K562 (cell line): ENCODE data around the gene C2orf72. TPM values are rescaled to one million over a fixed set of nuclear protein-coding genes. Genes with fewer than 3 reads are reported as not detected.
A peak's percentile ranks its signal among the peaks of the same experiment; 100 is the strongest.

Source experiments
- ATAC-seq: fragments of 200-7000 bp; cut with Tn5 transposase; 3 replicates; pipeline ENCODE4 v1.9.1; 2020; ENCODE audit warnings: moderate library complexity
- BruUV-seq: library from RNA; stranded (reverse); fragments of 400-500 nt; replicated peaks from 2 replicates; lab custom pipeline; 2021; lab: Mats Ljungman, UMichigan
- CTCF ChIA-PET: fragments of 300-600 bp; formaldehyde crosslinking; extraction: SDS; loops from one replicate; lab custom pipeline; 2021; ENCODE audit warnings: low intra/inter-chr PET ratio; lab: Yijun Ruan, JAX
- POLR2A ChIA-PET: fragments of 300-600, 350-650 bp; sonication (Branson Sonifier 250); formaldehyde crosslinking; extraction: SDS; loops from one replicate; lab custom pipeline; 2021; ENCODE audit warnings: antibody characterized with exemption, inconsistent platforms; lab: Yijun Ruan, JAX
- DNase-seq, 4 experiments: peaks; one replicate each; pipeline versions ENCODE4 v3.0.0 to v3.0.0-alpha.2; 2011 to 2018; ENCODE audit warnings: low spot score in 3 of 4, mixed read lengths in 3 of 4; ENCODE audit errors: extremely low read depth in 1 of 4
- FAIRE-seq: peaks from 2 replicates; lab custom pipeline; 2011; peaks lifted over from hg19 to GRCh38; lab: Jason Lieb, UNC
- H2AFZ ChIP-seq: 2 replicates; pipeline ENCODE4 v1.6.0; 2011; ENCODE audit warnings: low read depth, low read length, control low read depth, inconsistent platforms
- H3K27ac ChIP-seq: fragments of 200-600 bp; 3 replicates; pipeline ENCODE4 v1.8.0; 2011; ENCODE audit warnings: low read depth, mild to moderate bottlenecking, control low read depth, inconsistent platforms, low read length, moderate library complexity, mixed read lengths; ENCODE audit errors: extremely low read depth
- H3K27me3 ChIP-seq, 2 experiments: fragments of 300-600 bp in 1 of 2; 2 replicates in 1 of 2; 3 replicates in 1 of 2; pipeline versions ENCODE4 v1.6.0 to v1.8.0; 2011; ENCODE audit warnings: inconsistent platforms in 2 of 2, low read length in 2 of 2, mild to moderate bottlenecking in 1 of 2, mixed read lengths in 1 of 2, moderate library complexity in 1 of 2; ENCODE audit not compliant: control insufficient read depth in 2 of 2, insufficient read depth in 2 of 2
- H3K36me3 ChIP-seq: fragments of 300-600 bp; 3 replicates; pipeline ENCODE4 v1.8.0; 2011; ENCODE audit warnings: mild to moderate bottlenecking, low read length, inconsistent platforms; ENCODE audit not compliant: control insufficient read depth, insufficient read depth
- H3K4me1 ChIP-seq, 2 experiments: fragments of 200-600 bp in 1 of 2; replicated peaks in 1 of 2; 2 replicates in 1 of 2; 3 replicates in 1 of 2; pipeline versions ENCODE4 v1.5.1 to v1.8.0; 2011; ENCODE audit warnings: inconsistent platforms in 2 of 2, low read length in 2 of 2, mild to moderate bottlenecking in 1 of 2, mixed read lengths in 1 of 2, moderate library complexity in 1 of 2; ENCODE audit not compliant: control insufficient read depth in 2 of 2, insufficient read depth in 2 of 2
- H3K4me2 ChIP-seq: 2 replicates; pipeline ENCODE4 v1.6.1; 2011; ENCODE audit warnings: low read length, control low read depth, inconsistent platforms, mixed read lengths; ENCODE audit not compliant: insufficient read depth
- H3K4me3 ChIP-seq: fragments of 200-600 bp; sonication (generic), shearing (Covaris generic); 2 replicates; pipeline ENCODE4 v1.5.1; 2016; ENCODE audit warnings: control low read depth, inconsistent platforms
- H3K79me2 ChIP-seq: fragments of 200-600 bp; 3 replicates; pipeline ENCODE4 v1.8.0; 2011; ENCODE audit warnings: low read length, inconsistent platforms; ENCODE audit not compliant: control insufficient read depth, insufficient read depth
- H3K9ac ChIP-seq, 2 experiments: 2 replicates each; pipeline versions ENCODE4 v1.6.0 to v1.6.1; 2011; ENCODE audit warnings: low read depth in 2 of 2, low read length in 2 of 2, control low read depth in 1 of 2, inconsistent platforms in 1 of 2, mild to moderate bottlenecking in 1 of 2, mixed read lengths in 1 of 2; ENCODE audit not compliant: insufficient read depth in 1 of 2
- H3K9me1 ChIP-seq: one replicate; pipeline ENCODE4 v1.6.0; 2011; ENCODE audit warnings: inconsistent platforms, mild to moderate bottlenecking, low read length, moderate library complexity; ENCODE audit not compliant: control insufficient read depth, insufficient read depth
- H3K9me3 ChIP-seq: replicated peaks from 2 replicates; pipeline ENCODE4 v1.5.1; 2011; ENCODE audit warnings: low read depth, low read length, inconsistent platforms; ENCODE audit not compliant: control insufficient read depth, insufficient read depth
- H4K20me1 ChIP-seq: replicated peaks from 2 replicates; pipeline ENCODE4 v1.6.1; 2011; ENCODE audit warnings: low read length, inconsistent platforms, mixed read lengths; ENCODE audit not compliant: control insufficient read depth, insufficient read depth
- CBX2 ChIP-seq: fragments of 200-600 bp; sonication (generic); IDR thresholded peaks from one replicate; pipeline ENCODE4 v1.6.1; 2012; ENCODE audit warnings: mild to moderate bottlenecking, low read length, inconsistent platforms; ENCODE audit not compliant: insufficient read depth, poor library complexity, severe bottlenecking
- NR2C1 ChIP-seq, 2 experiments: fragments of 450-650 bp; IDR thresholded peaks; 2 replicates each; pipeline ENCODE4 v1.6.1; 2017; ENCODE audit warnings: mild to moderate bottlenecking in 2 of 2, antibody characterized with exemption in 1 of 2, inconsistent platforms in 1 of 2, missing compliant biosample characterization in 1 of 2, missing genetic modification characterization in 1 of 2
- NRF1 ChIP-seq, 2 experiments: fragments of 450-650 bp; IDR thresholded peaks in 1 of 2; conservative IDR thresholded peaks in 1 of 2; 2 replicates each; pipeline ENCODE4 v1.6.1; 2014; ENCODE audit warnings: mild to moderate bottlenecking in 2 of 2
- ZFP36 ChIP-seq: fragments of 150-350 bp; IDR thresholded peaks from 2 replicates; pipeline ENCODE4 v1.6.1; 2018; ENCODE audit warnings: low read length, low read depth; ENCODE audit not compliant: partially characterized antibody
- WGBS: fragments of 100-300 bp; shearing (Covaris generic); methylation state at CpG from one replicate; pipeline ENCODE4 v1.1.6; 2016; ENCODE audit warnings: low coverage, mixed read lengths; ENCODE audit not compliant: insufficient coverage; ENCODE audit errors: missing lambda C conversion rate; 5-methylcytosine and 5-hydroxymethylcytosine counted together
- in situ Hi-C: fragments of 300-500 bp; cut with MboI; formaldehyde crosslinking; loops from 4 replicates; pipeline ENCODE4 v1.15.0; 2018; ENCODE audit warnings: inconsistent platforms, mixed read lengths
- intact Hi-C: fragments of 100-400 bp; cut with micrococcal nuclease; formaldehyde crosslinking; loops from 2 replicates; pipeline ENCODE4 v1.14.2; 2022
- polyA plus RNA-seq, 8 experiments: library from polyadenylated mRNA; depleted of rRNA in 4 of 8; stranded (reverse) in 5 of 8; unstranded in 3 of 8; fragments of >200 nt; fragmentation: Nextera tagmentation in 2 of 8; fragmentation: Illumina TruSeq in 1 of 8; extraction: Ambion mirVana in 2 of 8; extraction: Trizol in 1 of 8; gene quantifications; 2 replicates each; pipeline versions ENCODE4 v1.2.1 to v1.2.3, GENCODE V29; 2011 to 2014; ENCODE audit warnings: inconsistent platforms in 1 of 8, missing spikeins in 1 of 8
- total RNA-seq, 7 experiments: library from RNA; depleted of rRNA in 6 of 7; stranded (reverse); fragments of >200 nt in 6 of 7; fragmentation: Illumina TruSeq in 2 of 7; extraction: Trizol in 2 of 7; gene quantifications; 2 replicates each; pipeline versions ENCODE4 v1.2.1 to v1.2.3, GENCODE V29; 2011 to 2021; ENCODE audit warnings: low replicate concordance in 1 of 7
- TF ChIP-seq, protein P1 (sequence below): fragments of 450-650 bp; conservative IDR thresholded peaks from 2 replicates; pipeline ENCODE4 v1.6.1; 2016; ENCODE audit warnings: missing genetic modification characterization, low read depth, mild to moderate bottlenecking, missing compliant biosample characterization, moderate library complexity
- TF ChIP-seq, protein P2 (sequence below), 2 experiments: fragments of 450-650 bp in 1 of 2; sonication (generic) in 1 of 2; formaldehyde crosslinking in 1 of 2; IDR thresholded peaks in 1 of 2; conservative IDR thresholded peaks in 1 of 2; 2 replicates each; pipeline versions ENCODE4 v1.6.1 to v1.8.1; 2016 to 2023; ENCODE audit warnings: mild to moderate bottlenecking in 2 of 2, moderate library complexity in 2 of 2, inconsistent platforms in 1 of 2, missing genetic modification reagents in 1 of 2
- TF ChIP-seq, protein P3 (sequence below): fragments of 200-800 bp; sonication (Bioruptor generic); IDR thresholded peaks from 2 replicates; pipeline ENCODE4 v1.6.1; 2016; ENCODE audit warnings: missing genetic modification characterization, missing compliant biosample characterization

C2orf72 gene
- total and polyA plus RNA-seq, 9 of the 15 experiments (the other 6 are each of a cell fraction or from before 2014, with no cell fraction given) = 0.08 to 0.18 (median 0.11) TPM; not detected in 6

DNA sequence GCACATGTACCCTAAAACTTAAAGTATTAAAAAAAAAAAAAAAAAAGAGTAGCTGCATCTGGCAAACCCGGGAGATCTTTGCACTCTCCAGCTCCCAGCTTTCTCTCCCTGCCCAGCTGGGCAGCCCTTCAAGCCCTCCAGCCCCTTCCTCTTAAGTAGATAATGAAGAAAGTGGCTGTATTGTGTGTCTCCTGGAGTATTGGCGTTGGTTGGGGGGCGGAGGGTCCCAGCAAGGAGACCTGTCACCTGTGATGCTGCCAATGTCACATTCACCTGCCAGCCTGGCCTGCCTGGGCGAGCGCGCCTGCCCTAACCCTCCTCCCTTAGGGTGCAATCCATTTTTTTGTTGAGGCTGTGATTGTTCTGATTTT is 2.0 kb downstream of the C2orf72 start (continued):
- TF ChIP-seq, protein P1, sequence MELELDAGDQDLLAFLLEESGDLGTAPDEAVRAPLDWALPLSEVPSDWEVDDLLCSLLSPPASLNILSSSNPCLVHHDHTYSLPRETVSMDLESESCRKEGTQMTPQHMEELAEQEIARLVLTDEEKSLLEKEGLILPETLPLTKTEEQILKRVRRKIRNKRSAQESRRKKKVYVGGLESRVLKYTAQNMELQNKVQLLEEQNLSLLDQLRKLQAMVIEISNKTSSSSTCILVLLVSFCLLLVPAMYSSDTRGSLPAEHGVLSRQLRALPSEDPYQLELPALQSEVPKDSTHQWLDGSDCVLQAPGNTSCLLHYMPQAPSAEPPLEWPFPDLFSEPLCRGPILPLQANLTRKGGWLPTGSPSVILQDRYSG (tag) = no peak
- TF ChIP-seq NRF1 (conservative IDR thresholded peaks at IDR 0.05 in 1 of 2, IDR thresholded peaks at IDR 0.05 in 1 of 2) (no peak), ZFP36 (no peak), NR2C1 (IDR thresholded peaks at IDR 0.05) (no peak), NR2C1 (tag; IDR thresholded peaks at IDR 0.05) (no peak)
- TF ChIP-seq, protein P2, sequence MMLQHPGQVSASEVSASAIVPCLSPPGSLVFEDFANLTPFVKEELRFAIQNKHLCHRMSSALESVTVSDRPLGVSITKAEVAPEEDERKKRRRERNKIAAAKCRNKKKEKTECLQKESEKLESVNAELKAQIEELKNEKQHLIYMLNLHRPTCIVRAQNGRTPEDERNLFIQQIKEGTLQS (IDR thresholded peaks at IDR 0.05) = no peak
- TF ChIP-seq, protein P2 (CRISPR knock-in tag; conservative IDR thresholded peaks at IDR 0.05) = no peak

DNA sequence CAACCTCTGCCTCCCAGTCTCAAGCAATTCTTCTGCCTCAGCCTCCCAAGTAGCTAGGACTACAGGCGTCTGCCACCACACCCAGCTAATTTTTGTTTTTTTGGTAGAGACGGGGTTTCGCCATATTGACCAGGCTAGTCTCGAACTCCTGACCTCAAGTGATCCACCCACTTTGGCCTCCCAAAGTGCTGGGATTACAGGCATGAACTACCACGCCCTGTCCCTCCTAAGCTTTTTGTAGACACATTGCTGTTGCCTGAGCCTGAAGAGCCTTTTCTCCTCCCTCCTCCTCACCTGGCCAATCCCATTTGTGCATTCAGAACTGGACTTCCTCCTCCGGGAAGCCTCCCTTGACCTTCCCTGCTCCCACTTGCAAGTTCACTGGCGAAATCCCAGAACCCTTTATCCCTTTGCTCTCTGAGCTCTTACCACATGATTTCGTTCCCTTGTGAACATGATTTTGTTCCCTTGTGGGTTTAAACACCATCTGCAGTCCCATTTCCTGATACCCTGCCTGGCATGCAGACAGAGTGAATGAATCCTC is 2.6 kb downstream of the C2orf72 start:
- peak; percentile 45 for TF ChIP-seq CBX2
- TF ChIP-seq, protein P3, sequence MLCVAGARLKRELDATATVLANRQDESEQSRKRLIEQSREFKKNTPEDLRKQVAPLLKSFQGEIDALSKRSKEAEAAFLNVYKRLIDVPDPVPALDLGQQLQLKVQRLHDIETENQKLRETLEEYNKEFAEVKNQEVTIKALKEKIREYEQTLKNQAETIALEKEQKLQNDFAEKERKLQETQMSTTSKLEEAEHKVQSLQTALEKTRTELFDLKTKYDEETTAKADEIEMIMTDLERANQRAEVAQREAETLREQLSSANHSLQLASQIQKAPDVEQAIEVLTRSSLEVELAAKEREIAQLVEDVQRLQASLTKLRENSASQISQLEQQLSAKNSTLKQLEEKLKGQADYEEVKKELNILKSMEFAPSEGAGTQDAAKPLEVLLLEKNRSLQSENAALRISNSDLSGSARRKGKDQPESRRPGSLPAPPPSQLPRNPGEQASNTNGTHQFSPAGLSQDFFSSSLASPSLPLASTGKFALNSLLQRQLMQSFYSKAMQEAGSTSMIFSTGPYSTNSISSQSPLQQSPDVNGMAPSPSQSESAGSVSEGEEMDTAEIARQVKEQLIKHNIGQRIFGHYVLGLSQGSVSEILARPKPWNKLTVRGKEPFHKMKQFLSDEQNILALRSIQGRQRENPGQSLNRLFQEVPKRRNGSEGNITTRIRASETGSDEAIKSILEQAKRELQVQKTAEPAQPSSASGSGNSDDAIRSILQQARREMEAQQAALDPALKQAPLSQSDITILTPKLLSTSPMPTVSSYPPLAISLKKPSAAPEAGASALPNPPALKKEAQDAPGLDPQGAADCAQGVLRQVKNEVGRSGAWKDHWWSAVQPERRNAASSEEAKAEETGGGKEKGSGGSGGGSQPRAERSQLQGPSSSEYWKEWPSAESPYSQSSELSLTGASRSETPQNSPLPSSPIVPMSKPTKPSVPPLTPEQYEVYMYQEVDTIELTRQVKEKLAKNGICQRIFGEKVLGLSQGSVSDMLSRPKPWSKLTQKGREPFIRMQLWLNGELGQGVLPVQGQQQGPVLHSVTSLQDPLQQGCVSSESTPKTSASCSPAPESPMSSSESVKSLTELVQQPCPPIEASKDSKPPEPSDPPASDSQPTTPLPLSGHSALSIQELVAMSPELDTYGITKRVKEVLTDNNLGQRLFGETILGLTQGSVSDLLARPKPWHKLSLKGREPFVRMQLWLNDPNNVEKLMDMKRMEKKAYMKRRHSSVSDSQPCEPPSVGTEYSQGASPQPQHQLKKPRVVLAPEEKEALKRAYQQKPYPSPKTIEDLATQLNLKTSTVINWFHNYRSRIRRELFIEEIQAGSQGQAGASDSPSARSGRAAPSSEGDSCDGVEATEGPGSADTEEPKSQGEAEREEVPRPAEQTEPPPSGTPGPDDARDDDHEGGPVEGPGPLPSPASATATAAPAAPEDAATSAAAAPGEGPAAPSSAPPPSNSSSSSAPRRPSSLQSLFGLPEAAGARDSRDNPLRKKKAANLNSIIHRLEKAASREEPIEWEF (CRISPR knock-in tag) = no peak
- peak; percentile 79 for TF ChIP-seq ZFP36
- ChIA-PET CTCF (no interaction called here), POLR2A (interaction anchor here (1.7 kb wide), 1 partner anchor 9 kb away, joined by 4 read pairs; no protein-coding TSS in a partner anchor)
- no TSS peak for BruUV-seq
- H3K36me3 ChIP-seq = no peaks in the 10 kb centered on the region
- H3K9me1 ChIP-seq = no peaks in the 10 kb centered on the region
- no peaks in the 10 kb centered on the region for H3K79me2 ChIP-seq
- no peaks in the 10 kb centered on the region for H3K9me3 ChIP-seq
- H3K27me3 ChIP-seq = peaks cover 12 to 31% of the 10 kb centered on the region in 2 experiments
- no peak overlapping the region for H3K4me2 ChIP-seq
- no peak for DNase-seq
- no peaks in the 10 kb centered on the region for H4K20me1 ChIP-seq
- H2AFZ ChIP-seq = no peak overlapping the region
- peaks cover 0 to 11% of the 10 kb centered on the region in 2 experiments; a peak in 2 of 5 replicates for H3K4me1 ChIP-seq
- intact Hi-C loops (no loop called here), in situ Hi-C loops (no loop called here)
- WGBS = 3% methylated on average over 7 of the region's 8 CpGs
- H3K4me3 ChIP-seq = no peak overlapping the region
- no peak overlapping the region for H3K9ac ChIP-seq
- no peak for FAIRE-seq
- no peak overlapping the region for H3K27ac ChIP-seq
- ATAC-seq = no peak
